ENCODE results near the gene SPATA2.
A peak's percentile ranks its signal among the peaks of the same experiment; 100 is the strongest.

SPATA2 gene

GRCh38 chr20:49929142-49929494 lies 13.8 kb upstream of the SPATA2 start:
- no peak for DNase-seq

GRCh38 chr20:49928411-49929141 lies 13.2 kb upstream of the SPATA2 start:
- peak; percentile 64 for DNase-seq

GRCh38 chr20:49925901-49926454 lies 10.6 kb upstream of the SPATA2 start:
- DNase-seq, result no peak

GRCh38 chr20:49924247-49924646 lies 8.9 kb upstream of the SPATA2 start:
- no peak for DNase-seq

- no peak for DNase-seq
These were observed 4.1 kb upstream of the SPATA2 start for GRCh38 chr20:49919461-49919860.

- no peak for DNase-seq
These were observed 3.7 kb upstream of the SPATA2 start for GRCh38 chr20:49919009-49919408.

GRCh38 chr20:49918446-49918845 lies 3.1 kb upstream of the SPATA2 start:
- DNase-seq, result no peak

GRCh38 chr20:49916146-49917002 lies 1.0 kb upstream of the SPATA2 start:
- no peak for DNase-seq

- DNase-seq, result no peak
These were observed 280 bp downstream of the SPATA2 start for GRCh38 chr20:49915118-49915379.

GRCh38 chr20:49914310-49915117 lies 815 bp downstream of the SPATA2 start:
- DNase-seq, result no peak

- DNase-seq, result no peak
These were observed 1.8 kb downstream of the SPATA2 start for GRCh38 chr20:49913399-49914047.

- no peak for DNase-seq
These were observed 5.0 kb downstream of the SPATA2 start for GRCh38 chr20:49910340-49910706.

- no peak for DNase-seq
These were observed 5.6 kb downstream of the SPATA2 start for GRCh38 chr20:49909499-49910339.

GRCh38 chr20:49908258-49908565 lies 7.1 kb downstream of the SPATA2 start:
- DNase-seq, result no peak

- no peak for DNase-seq
These were observed 7.7 kb downstream of the SPATA2 start for GRCh38 chr20:49907405-49908257.

- no peak for DNase-seq
These were observed 8.6 kb downstream of the SPATA2 start for GRCh38 chr20:49906615-49907154.

GRCh38 chr20:49906101-49906604 lies 9.2 kb downstream of the SPATA2 start:
- DNase-seq, result no peak

GRCh38 chr20:49905415-49906091 lies 9.8 kb downstream of the SPATA2 start:
- DNase-seq, result no peak

GRCh38 chr20:49904440-49905214 lies 10.7 kb downstream of the SPATA2 start:
- no peak for DNase-seq

Measured in NCI-H1105 (cell line).